CD4-positive, alpha-beta T cell treated with Interleukin-4 for 1 hour (primary cell): Measurements from ENCODE around the gene NRG3.

Source experiments
- DNase-seq, 2 donors: peaks; one replicate each; pipeline ENCODE4 v3.0.0-alpha.2; 2020 to 2022

The NRG3 gene

DNA sequence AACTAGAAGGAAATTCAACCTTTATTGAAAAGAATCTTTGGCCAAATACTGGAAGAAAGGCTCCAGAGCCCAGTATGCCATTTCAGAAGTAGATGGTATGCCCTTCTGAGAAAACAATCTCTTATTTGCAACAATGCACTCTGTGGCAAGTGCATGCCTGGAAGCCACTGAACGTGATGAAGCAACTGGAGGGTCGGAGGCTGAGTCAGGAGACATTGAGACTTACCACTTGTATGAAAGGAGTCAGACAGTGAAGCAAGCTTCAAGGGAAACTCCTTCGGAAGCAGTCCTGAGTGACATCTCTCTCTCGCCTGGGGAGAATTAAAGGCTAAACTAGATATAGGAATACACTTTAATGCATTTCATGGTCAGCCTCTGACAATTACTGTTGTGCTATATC lies 353.7 kb downstream of the NRG3 start:
- DNase-seq = no peak

DNA sequence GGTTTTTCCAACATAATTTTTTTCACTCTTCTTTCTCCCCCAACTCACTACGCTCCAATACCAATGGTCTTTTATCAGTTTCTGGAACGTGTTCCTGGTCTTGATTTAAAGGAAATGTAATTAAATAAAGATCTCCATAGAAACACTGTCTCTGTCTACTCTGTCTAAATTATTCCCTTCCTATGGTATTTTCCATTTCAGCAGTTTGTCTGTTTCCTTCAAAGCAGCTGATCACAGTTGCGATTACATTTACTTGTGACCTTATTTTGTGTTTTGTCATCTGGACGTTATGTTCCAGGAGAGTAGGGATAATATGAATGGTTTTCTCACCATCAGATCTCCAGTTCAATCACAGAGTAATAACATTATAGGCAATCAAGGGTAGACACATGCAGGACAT lies 359.2 kb downstream of the NRG3 start:
- no peak for DNase-seq

DNA sequence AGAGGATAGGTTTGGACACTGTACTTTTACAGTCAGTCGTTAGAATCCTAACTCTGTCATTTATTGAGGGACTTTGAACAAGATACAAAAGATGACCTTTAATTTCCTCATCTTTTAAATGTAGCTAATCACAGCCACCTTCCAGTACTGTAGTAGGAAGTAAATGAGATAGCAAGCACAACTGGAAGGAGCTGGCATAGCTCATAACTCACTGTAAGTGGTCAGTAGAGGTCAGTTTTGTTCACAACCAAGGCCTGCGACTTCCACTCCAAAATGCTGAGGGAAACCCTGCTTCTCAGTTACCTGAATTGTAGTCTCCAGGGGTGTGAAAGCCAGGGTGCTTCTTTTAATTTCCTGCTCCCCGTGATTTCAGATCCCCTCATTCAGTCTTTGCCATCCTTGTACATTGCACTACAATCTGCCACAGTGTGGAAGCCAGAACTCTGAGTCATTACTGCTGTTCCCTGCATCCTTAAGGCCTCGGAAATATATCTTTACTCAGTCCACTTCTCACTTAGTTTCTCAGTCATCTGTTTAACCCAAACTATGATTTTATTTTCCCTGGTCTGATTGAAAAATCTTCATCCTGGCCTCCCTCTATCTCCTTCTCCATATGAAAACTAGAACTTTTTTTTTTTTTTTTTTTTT lies 361.2 kb downstream of the NRG3 start:
- DNase-seq = no peak

DNA sequence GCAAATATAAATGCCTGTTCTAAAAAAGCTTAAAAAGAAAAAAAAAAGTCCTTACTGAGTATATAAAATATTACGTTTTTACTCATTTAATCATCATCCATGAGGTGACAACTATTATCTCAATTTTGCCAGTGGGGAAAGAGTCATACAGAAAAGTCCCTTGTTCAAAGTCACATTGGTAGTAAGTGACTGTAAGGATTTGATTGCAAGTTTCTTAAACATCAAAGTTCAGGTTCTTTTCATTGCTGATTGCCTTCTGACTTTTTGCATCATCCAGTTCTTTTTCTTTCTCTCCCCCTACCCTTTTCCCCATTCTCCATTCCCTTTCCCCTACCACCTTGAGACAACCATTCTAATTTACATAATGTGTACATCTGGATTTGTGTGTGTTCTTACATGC lies 363.3 kb downstream of the NRG3 start:
- no peak for DNase-seq

DNA sequence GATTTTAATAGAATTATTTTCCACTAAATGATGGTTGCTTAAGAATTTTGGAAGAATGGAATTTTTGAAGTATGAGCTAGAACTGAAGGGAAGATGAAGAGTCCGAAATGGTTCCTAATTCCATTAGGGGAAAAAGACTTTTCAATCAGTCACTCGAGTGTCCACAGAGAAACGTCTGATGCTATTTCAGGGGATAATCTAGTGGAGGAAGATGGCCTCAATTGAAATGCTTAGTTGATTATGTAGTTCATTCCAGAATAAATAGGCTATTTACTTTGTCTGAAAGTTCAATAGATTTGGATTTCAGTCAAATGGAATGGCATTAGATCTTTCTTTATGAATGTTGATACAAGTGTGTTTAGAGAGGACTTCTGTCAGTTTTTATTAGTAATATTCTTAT lies 365.4 kb downstream of the NRG3 start:
- no peak for DNase-seq

DNA sequence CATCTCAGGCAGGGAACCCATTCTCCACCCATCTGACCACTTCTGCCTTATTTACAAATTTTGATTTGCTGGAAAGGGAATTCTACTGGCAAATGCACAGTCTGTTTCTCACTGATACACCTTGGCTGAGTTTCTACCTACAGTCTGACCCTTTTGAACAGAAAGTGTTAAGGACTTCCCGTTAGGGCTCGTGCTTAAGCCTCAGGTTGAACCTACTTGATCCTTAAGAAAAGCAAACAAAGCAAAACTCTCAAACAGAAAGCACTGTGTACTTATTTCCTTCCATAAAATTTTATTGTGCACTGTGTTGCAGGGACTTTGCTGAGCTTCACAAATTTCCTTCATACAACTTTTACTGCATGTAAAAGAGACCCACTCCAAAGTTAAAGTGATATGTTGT lies 367.8 kb downstream of the NRG3 start:
- no peak for DNase-seq

DNA sequence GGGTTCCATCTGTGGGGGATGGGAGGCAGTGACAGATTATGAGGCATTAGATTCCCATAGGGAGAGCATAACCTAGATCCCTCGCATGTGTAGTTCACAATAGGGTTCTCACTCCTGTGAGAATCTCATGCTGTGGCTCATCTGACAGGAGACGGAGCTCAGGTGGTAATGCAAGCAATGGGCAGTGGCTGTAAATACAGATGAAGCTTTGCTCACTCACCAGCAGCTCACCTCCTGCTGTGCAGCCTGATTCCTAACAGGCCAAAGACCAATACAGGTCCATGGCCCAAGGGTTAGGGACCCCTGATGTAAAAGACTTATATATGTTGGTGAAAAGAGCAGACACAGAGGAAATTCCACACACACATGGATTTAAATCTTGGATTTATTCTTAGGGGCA lies 370.2 kb downstream of the NRG3 start:
- DNase-seq = no peak

DNA sequence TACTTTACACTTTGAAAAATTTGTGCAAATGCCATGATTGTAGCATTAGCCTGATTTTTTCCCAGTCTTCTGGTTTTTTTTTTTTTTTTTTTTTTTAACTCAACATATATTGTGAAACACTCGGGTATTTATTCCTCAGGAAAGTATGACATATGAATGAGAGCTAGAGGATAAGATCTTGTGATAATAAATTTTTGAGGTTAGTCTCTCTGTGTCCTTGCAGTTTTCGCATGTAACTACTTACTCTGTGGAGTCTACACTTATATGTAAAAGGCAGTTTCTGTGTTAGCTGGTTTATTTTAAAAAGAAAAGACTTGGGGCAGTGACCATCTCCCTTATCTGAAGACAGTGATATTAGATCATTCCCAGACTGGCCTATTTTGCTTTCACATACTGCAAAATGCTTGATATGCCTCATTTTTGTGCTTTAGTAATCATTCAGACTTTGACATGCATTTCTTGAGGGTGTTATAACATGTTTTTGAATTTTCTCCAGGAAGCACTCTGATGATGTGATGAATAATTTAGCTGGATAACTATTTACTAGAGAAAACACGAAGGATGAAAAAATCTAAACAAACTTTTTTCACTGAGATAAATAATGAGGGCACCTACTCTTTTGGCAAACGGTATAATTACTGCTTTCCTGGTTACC lies 371.0 kb downstream of the NRG3 start:
- no peak for DNase-seq

DNA sequence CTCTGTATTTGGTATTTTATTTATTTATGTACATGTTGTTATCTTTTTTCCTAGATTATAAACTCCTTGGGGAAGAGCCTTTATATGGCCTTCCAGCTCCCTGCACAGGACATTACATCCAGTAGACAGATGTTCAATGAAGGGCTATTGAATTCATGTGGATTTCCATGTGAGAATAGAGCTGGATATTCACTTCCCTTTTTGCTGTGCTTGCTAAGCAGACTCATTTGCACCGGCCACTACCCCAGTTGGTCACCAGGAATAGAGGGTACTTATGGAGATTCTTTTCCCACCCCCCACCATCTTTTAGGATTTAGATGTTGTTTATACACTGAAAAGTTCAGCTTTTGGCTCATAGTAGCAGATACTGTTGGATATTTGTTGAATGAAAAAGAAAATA lies 374.1 kb downstream of the NRG3 start:
- no peak for DNase-seq

DNA sequence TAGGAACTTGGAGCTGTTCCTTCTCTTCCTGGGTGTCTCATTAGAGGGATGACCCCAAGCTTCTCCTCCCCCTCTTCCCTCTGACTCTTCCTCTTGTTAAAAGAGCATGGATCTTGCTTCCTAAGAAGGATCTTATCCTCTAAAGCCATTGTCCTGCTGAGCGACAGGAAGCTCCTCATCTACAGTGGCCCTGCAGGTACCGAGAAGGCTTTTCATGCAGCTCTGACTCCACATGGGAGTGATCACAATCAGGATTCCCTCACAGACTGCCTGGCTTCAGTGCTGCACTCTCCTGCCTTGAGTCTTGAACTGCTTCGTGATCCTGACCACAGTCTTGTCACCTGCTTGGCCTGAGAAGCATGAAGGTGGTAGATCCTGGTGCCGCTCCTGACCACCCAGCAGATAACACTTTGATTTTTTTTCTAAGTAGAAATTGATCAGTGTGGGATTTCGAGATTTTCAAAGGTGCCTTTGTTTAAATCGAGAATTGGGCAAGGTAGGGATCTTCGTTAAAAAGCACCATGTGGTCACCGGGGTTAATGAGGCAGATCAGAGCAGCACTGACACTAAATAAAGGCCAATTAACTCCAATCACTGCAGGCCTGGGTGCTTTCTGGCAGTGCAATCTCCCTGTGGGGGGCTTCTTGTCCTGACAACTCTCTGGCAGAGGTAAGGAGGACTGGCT lies 376.4 kb downstream of the NRG3 start:
- DNase-seq = no peak

DNA sequence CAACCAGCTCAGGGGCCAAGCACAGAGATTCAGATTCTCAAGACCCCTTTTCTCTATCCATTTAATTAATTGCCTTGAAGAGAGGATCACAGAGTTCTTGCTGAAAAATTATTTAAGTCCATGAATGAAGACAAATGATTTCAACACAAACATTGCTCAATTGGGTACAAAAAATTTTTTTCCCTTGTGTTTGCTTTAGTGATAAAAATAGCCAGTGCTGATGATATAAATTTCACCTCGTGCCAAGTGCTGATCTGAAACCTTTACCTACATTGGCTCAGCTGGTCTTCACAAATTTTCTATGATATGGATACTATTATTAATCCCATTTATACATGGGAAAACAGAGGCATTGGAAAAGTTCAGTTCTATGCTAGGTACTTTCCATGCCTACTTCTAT lies 377.1 kb downstream of the NRG3 start:
- DNase-seq = no peak

DNA sequence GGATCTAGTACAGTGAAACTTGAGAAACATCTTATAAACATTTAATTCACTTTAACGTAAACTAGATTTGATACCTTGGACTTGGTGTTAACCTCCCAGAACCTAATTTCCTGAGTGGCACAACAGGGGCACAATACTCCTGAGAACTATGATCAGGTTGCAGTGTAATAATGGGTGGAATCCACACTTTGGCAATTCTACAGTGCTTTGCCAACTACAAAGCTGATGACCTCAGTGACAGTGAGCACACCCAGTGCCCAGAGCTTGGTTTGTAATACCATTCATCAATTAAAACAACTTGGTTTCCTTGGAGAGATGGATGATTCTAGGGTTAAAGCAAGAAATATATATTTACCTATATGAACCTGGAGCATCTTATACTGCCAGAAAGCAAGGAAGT lies 379.2 kb downstream of the NRG3 start:
- no peak for DNase-seq

DNA sequence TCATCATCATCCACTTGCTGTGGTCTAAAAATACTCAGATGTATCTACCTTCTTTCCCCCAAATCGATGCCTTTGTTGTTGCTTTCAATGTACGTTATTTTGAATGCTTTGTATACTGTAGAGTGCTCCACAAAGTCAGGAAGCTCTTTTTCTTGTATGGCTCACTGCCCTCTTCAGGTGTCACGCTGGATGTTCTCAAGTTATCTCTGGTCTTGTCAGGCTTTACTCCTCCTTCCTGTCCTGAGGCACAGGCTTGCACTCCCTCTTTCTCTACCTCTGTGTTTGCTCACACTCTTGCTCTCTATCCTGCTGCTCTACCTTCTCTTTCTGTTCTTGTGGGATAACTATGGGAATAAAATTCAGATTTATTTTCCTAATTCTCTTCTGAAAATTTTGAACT lies 381.3 kb downstream of the NRG3 start:
- DNase-seq = no peak

DNA sequence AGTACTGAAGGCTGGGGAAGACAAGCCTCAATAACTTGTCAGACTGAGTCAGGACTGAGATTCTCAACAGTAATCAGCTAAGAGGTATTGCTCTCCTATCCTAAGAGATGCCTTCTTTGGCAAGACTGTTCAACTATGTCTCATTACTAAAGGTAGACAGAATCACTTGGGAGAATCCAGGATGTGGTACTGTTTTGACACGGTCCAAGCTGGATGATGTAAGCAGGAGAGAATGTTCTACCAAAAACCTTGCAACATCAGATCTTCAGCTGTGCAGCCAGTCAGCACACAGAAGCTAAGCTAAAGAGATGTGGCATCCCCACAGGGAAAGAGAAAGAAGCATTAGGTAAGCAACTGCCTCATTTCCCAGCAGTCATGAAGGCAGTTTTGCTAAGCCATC lies 391.4 kb downstream of the NRG3 start:
- DNase-seq = no peak

DNA sequence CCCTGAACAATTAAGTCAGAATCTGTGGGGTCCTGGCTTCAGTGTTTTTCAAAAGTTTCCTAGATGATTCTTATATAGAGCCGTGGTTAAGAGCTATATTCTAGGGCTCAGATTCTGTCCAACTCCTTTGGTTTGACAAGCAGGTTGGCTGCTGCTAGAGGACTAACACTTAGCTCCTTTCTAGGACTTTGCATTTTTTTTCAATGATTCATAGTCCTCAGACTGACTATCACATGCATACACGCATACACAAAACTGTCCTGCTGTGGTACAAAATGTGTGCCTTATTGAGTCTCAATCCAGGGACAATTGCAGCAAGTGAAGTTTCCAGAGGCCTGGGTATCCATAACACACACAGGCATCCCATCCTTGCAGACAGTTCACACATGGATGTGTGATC lies 392.0 kb downstream of the NRG3 start:
- no peak for DNase-seq

DNA sequence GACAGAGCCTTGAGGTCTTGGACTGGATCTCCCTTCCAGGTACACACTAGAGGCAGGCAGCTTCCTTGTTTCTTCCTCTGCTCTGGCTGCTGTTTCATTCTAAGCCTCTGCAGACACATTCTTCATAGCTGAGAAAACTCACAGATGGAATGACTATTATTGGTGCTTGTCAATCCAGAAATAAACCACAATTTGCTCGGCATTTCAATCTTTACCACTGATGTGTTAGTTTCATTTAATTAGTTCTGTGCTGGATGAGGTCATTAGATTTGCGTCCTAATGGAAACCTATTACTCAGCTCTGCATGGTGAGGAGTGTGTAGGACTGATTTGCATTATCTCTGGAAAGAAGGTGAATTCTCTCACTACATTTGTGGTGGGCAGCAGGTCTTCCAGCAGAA lies 392.5 kb downstream of the NRG3 start:
- no peak for DNase-seq

DNA sequence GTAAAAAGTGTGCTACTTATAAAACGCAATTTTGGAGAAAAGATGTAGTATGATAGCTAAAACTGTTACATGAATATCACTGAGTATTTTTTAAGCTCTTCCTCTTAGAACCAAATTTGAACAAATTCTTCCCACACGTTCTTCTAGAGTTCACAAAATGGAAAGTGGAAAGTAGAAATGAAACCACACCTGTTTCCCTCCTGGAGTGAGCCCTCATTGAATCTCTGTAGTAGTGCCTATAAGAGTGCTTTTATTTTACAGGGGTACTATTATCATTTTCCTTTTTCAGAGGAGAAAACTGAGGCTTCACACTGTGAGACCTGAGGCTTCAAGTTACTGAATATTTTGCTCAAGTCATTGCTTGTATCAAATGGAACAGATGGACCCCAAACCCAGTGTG lies 393.0 kb downstream of the NRG3 start:
- DNase-seq = no peak

DNA sequence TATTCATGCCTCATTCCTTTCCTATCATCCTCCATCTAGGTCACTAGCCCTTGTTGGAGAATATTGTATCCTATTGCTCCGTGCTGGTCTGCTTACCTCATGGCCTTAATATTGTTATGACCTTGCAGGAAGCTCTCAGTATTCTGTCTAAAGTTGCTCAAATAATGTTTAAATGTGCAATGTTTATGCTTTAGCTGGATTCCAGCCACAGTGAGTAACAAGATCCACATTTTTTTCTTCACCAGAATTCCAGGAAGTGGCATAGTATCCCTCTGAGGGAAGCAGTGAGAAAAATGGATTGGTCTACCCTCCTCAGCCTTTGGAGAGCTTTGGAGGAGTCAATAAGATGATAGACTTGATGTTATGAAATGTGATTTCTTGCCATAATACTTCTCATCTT lies 402.6 kb downstream of the NRG3 start:
- DNase-seq = no peak

DNA sequence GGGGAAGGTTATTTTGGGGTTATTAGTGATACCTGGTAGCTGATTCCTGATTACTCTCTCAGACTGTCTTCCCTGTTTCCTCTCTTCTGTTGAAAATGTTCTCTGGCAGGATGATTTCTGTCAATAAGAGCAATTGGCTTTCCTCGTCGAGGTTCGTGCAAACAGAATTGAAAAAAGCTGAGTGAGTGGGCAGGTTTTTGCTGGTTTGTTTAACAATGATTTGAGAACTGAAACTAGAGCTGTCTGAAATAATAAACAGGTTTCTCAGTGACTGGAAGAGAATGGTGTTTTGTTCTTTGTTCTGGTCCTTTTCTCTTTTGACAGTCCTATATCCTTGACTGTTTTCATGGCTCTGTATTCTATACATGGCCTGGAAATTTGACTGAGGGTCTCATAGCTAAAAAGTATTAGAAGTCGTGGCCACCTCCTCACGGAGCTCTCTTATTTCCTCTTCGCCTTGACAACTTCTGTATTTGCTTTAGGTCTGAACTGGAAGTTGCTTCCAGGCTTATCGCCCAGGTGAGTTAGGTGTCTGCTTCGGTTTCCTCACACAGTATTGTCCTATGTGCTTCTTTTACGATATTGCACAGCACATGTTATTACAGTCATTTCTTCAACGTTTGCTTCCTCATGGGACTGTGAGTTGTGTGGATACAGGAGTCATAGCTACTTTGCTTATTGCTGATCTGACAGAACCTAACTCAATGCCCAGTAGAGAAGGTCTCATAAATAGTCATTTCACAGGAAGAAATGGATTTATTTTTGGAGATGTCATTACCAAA lies 403.6 kb downstream of the NRG3 start:
- DNase-seq = no peak

DNA sequence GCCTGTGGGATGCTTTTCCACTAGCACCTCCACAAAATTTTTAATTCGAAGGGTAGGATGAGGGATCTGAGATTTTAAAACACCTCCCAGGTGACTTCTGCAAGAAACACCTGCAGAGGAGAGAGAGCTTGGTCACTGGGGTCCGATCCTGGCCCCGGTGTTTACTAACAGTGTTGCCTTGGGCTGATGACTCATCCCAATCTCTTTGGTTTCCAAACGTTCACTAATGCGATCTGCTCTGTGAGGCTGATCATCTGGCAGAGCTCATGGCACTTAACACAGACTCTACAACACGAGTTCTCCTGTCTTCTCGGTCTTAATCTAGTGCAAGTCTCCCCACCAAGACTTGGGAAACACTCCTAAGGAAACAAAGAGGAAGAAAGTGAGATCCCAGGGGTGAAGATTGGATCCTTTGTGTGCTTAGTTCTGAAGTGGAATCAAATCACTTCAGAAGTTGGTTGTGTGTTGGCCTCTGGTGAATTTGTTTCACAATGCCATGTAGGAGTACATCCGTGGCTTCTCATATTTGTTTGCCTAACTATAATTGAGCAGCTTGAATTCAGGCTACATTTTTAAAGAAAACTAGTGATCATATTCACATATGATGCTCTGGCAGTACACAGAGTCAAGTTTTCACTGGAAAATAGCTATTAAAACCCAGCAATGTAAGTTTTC lies 407.9 kb downstream of the NRG3 start:
- no peak for DNase-seq

DNA sequence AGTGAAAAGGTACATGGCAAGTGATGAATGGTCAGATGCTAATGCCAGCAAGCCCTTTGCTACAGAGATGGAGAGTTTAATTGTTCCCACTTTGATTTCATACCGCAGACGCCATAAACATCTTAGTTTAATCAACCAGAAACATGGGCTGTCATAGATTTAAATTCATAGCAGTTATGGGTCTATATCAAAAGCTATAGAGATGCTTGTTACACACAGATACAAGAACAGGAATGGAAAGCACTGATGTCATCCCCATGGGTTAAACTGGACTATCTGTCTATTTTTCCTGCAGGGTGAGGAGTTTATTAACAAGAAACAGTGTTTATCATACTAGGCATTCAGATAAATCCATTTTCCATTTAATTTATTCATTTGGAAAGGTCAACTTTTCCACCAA lies 409.2 kb downstream of the NRG3 start:
- DNase-seq = no peak

DNA sequence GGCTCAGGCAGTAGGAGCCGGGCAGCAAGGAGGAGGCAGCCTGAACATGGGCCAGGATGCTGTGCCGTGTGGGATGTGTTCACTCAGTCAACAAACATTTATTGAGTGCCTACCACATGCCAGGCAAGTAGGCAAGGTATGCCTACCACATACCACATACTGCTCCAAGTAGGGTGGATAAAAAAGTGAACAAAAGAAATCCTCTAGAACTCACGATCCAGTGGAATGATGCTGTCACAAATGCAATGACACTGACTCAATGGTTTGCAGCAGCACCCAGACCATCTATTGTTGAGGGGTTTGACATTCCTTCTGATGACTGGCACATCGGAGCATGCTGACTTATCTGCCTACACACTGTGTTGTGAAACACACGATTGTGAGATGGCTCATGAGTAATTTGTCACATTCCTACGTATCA lies 413.5 kb downstream of the NRG3 start:
- no peak for DNase-seq

DNA sequence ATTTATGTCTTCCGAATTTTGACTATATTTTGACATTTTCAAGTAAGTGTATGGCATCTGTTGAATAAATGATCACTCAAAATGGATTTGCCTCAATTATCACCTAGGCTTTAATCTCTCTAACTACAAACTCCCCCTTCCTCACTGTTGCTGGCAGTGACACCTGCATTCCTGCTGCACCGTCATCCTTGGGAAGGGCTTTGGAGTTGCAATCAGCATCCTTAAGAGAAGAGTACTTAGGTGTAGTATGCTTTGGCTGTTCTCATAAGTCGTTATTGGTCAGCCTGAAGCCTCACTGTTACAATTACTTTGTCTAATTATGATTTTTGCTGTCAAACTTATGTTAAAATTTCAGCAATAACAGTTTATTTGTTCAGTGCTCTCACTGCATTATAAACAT lies 415.0 kb downstream of the NRG3 start:
- DNase-seq = no peak
